WTC11 (cell line): ENCODE results near the gene ITPRIP. TPM values are rescaled to one million over a fixed set of nuclear protein-coding genes. Genes with fewer than 3 reads are reported as not detected.

ENCODE experiments used
- ATAC-seq: fragments of 200-7000 bp; cut with Tn5 transposase; 2 replicates; pipeline ENCODE4 v1.10.0; 2021; ENCODE audit warnings: mild to moderate bottlenecking, moderate library complexity
- CTCF ChIA-PET: fragments of 300-600 bp; sonication (Branson Sonifier 250); formaldehyde crosslinking; loops from one replicate; lab custom pipeline; 2021; ENCODE audit warnings: antibody characterized with exemption; lab: Charles Lee
- POLR2A ChIA-PET: fragments of 350-600 bp; sonication (Branson Sonifier 250); formaldehyde crosslinking; loops from one replicate; lab custom pipeline; 2021; ENCODE audit warnings: antibody characterized with exemption; lab: Charles Lee
- DNase-seq: peaks from one replicate; pipeline ENCODE4 v3.0.0; 2021; ENCODE audit warnings: low spot score
- H3K27ac Mint-ChIP-seq: 2 replicates; pipeline ENCODE4 v1.8.0; 2021; ENCODE audit warnings: mixed read lengths
- H3K27me3 Mint-ChIP-seq: 2 replicates; pipeline ENCODE4 v1.8.0; 2021; ENCODE audit warnings: low read depth, mild to moderate bottlenecking, moderate library complexity, mixed read lengths
- H3K36me3 Mint-ChIP-seq: 2 replicates; pipeline ENCODE4 v1.8.0; 2021; ENCODE audit warnings: mixed read lengths
- H3K4me1 Mint-ChIP-seq: 2 replicates; pipeline ENCODE4 v1.8.0; 2022; ENCODE audit warnings: mixed read lengths
- H3K4me3 Mint-ChIP-seq: 2 replicates; pipeline ENCODE4 v1.8.0; 2021; ENCODE audit warnings: mild to moderate bottlenecking, moderate library complexity, mixed read lengths
- H3K9me3 Mint-ChIP-seq: 2 replicates; pipeline ENCODE4 v1.8.0; 2021; ENCODE audit warnings: mixed read lengths
- ATF1 ChIP-seq: sonication (generic); formaldehyde crosslinking; IDR thresholded peaks from 2 replicates; pipeline ENCODE4 v1.8.1; 2023; ENCODE audit warnings: mild to moderate bottlenecking, moderate library complexity, missing genetic modification reagents
- E2F5 ChIP-seq: sonication (generic); formaldehyde crosslinking; IDR thresholded peaks from 2 replicates; pipeline ENCODE4 v1.8.1; 2022; ENCODE audit warnings: mild to moderate bottlenecking, moderate library complexity, missing genetic modification reagents
- EMX1 ChIP-seq: fragments of 250-450 bp; sonication (Bioruptor Pico); IDR thresholded peaks from 2 replicates; pipeline ENCODE4 v1.8.0; 2021; ENCODE audit warnings: mild to moderate bottlenecking
- FOXK1 ChIP-seq: sonication (generic); formaldehyde crosslinking; IDR thresholded peaks from 2 replicates; pipeline ENCODE4 v1.8.0; 2022; ENCODE audit warnings: mild to moderate bottlenecking, moderate library complexity, missing genetic modification reagents
- NFE2L1 ChIP-seq: sonication (generic); formaldehyde crosslinking; IDR thresholded peaks from 2 replicates; pipeline ENCODE4 v1.8.1; 2023; ENCODE audit warnings: missing genetic modification reagents
- NFYB ChIP-seq: sonication (generic); formaldehyde crosslinking; conservative IDR thresholded peaks from 2 replicates; pipeline ENCODE4 v1.8.0; 2022; ENCODE audit warnings: low read depth, missing genetic modification reagents
- PREB ChIP-seq: sonication (generic); formaldehyde crosslinking; IDR thresholded peaks from 2 replicates; pipeline ENCODE4 v1.8.1; 2022; ENCODE audit warnings: mild to moderate bottlenecking, missing genetic modification reagents, moderate library complexity, borderline replicate concordance
- RORB ChIP-seq: fragments of 250-450 bp; sonication (Bioruptor Pico); IDR thresholded peaks from 2 replicates; pipeline ENCODE4 v1.9.0; 2021; ENCODE audit warnings: mild to moderate bottlenecking
- SOX15 ChIP-seq: fragments of 250-450 bp; sonication (Bioruptor Pico); IDR thresholded peaks from 2 replicates; pipeline ENCODE4 v1.9.0; 2021; ENCODE audit warnings: mild to moderate bottlenecking
- TEAD1 ChIP-seq: sonication (generic); formaldehyde crosslinking; IDR thresholded peaks from 2 replicates; pipeline ENCODE4 v1.8.0; 2022; ENCODE audit warnings: mild to moderate bottlenecking, missing genetic modification reagents
- USF2 ChIP-seq: sonication (generic); formaldehyde crosslinking; IDR thresholded peaks from 2 replicates; pipeline ENCODE4 v1.8.1; 2023; ENCODE audit warnings: mild to moderate bottlenecking, missing genetic modification reagents, moderate library complexity
- ZNF263 ChIP-seq: sonication (generic); formaldehyde crosslinking; IDR thresholded peaks from 2 replicates; pipeline ENCODE4 v1.8.1; 2022; ENCODE audit warnings: low read depth, mild to moderate bottlenecking, moderate library complexity, missing genetic modification reagents
- ZNF532 ChIP-seq: fragments of 250-450 bp; sonication (Bioruptor Pico); IDR thresholded peaks from 2 replicates; pipeline ENCODE4 v1.9.0; 2021; ENCODE audit warnings: mild to moderate bottlenecking, borderline replicate concordance
- total RNA-seq: library from RNA; stranded (reverse); gene quantifications from 3 replicates; pipeline ENCODE4 v1.2.3, GENCODE V29; 2021
- TF ChIP-seq, protein P1 (sequence below): sonication (generic); formaldehyde crosslinking; IDR thresholded peaks from 2 replicates; pipeline ENCODE4 v1.8.0; 2023; ENCODE audit warnings: missing genetic modification reagents, mild to moderate bottlenecking, borderline replicate concordance
- TF ChIP-seq, protein P2 (sequence below): sonication (generic); formaldehyde crosslinking; IDR thresholded peaks from 2 replicates; pipeline ENCODE4 v1.8.1; 2022; ENCODE audit warnings: missing genetic modification reagents, borderline replicate concordance
- TF ChIP-seq, protein P3 (sequence below): fragments of 250-450 bp; sonication (Bioruptor Pico); conservative IDR thresholded peaks from 2 replicates; pipeline ENCODE4 v1.9.0; 2021; ENCODE audit warnings: mild to moderate bottlenecking
- TF ChIP-seq, protein P4 (sequence below): sonication (generic); formaldehyde crosslinking; IDR thresholded peaks from 2 replicates; pipeline ENCODE4 v1.8.1; 2023; ENCODE audit warnings: mild to moderate bottlenecking, moderate library complexity, missing genetic modification reagents
- TF ChIP-seq, protein P5 (sequence below): fragments of 250-450 bp; sonication (Bioruptor Pico); IDR thresholded peaks from 2 replicates; pipeline ENCODE4 v1.8.0; 2021; ENCODE audit warnings: mild to moderate bottlenecking

Gene ITPRIP
- total RNA-seq, 1 experiment from 2014 or later = 16.8 TPM

DNA sequence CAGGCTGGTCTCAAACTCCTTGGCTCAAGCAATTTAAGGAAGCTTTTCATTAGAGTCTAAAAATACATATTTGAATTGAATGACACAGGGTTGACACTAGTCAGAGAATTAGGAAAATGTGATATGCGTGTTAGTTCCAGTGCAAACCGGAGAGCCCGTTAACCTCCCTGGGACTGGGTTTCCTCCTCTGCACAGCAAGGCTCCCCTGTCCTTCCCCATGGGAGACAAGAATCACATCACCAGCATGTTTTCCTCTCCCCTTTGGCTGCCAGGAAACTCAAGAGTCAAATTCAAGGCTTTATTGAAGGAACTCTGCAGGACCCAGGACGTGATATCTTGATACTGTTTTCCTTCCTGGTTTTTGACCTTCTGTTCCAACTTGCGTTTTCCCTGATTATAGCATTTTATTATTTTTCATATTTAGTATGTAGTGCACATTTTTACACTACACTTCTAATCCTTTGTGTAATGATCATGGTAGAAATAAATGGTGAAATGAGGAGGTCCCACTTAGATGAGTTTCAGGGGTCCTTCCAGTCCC is 44.4 kb downstream of the ITPRIP start (continued):
- TF ChIP-seq, protein P1, sequence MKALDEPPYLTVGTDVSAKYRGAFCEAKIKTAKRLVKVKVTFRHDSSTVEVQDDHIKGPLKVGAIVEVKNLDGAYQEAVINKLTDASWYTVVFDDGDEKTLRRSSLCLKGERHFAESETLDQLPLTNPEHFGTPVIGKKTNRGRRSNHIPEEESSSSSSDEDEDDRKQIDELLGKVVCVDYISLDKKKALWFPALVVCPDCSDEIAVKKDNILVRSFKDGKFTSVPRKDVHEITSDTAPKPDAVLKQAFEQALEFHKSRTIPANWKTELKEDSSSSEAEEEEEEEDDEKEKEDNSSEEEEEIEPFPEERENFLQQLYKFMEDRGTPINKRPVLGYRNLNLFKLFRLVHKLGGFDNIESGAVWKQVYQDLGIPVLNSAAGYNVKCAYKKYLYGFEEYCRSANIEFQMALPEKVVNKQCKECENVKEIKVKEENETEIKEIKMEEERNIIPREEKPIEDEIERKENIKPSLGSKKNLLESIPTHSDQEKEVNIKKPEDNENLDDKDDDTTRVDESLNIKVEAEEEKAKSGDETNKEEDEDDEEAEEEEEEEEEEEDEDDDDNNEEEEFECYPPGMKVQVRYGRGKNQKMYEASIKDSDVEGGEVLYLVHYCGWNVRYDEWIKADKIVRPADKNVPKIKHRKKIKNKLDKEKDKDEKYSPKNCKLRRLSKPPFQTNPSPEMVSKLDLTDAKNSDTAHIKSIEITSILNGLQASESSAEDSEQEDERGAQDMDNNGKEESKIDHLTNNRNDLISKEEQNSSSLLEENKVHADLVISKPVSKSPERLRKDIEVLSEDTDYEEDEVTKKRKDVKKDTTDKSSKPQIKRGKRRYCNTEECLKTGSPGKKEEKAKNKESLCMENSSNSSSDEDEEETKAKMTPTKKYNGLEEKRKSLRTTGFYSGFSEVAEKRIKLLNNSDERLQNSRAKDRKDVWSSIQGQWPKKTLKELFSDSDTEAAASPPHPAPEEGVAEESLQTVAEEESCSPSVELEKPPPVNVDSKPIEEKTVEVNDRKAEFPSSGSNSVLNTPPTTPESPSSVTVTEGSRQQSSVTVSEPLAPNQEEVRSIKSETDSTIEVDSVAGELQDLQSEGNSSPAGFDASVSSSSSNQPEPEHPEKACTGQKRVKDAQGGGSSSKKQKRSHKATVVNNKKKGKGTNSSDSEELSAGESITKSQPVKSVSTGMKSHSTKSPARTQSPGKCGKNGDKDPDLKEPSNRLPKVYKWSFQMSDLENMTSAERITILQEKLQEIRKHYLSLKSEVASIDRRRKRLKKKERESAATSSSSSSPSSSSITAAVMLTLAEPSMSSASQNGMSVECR = no peak
- no peak for TF ChIP-seq E2F5 (CRISPR knock-in tag)
- no peak for TF ChIP-seq NFYB (CRISPR knock-in tag)
- TF ChIP-seq, protein P2, sequence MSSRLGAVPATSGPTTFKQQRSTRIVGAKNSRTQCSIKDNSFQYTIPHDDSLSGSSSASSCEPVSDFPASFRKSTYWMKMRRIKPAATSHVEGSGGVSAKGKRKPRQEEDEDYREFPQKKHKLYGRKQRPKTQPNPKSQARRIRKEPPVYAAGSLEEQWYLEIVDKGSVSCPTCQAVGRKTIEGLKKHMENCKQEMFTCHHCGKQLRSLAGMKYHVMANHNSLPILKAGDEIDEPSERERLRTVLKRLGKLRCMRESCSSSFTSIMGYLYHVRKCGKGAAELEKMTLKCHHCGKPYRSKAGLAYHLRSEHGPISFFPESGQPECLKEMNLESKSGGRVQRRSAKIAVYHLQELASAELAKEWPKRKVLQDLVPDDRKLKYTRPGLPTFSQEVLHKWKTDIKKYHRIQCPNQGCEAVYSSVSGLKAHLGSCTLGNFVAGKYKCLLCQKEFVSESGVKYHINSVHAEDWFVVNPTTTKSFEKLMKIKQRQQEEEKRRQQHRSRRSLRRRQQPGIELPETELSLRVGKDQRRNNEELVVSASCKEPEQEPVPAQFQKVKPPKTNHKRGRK (CRISPR knock-in tag) = no peak
- TF ChIP-seq RORB = no peak
- no peak for TF ChIP-seq ATF1
- TF ChIP-seq, protein P3, sequence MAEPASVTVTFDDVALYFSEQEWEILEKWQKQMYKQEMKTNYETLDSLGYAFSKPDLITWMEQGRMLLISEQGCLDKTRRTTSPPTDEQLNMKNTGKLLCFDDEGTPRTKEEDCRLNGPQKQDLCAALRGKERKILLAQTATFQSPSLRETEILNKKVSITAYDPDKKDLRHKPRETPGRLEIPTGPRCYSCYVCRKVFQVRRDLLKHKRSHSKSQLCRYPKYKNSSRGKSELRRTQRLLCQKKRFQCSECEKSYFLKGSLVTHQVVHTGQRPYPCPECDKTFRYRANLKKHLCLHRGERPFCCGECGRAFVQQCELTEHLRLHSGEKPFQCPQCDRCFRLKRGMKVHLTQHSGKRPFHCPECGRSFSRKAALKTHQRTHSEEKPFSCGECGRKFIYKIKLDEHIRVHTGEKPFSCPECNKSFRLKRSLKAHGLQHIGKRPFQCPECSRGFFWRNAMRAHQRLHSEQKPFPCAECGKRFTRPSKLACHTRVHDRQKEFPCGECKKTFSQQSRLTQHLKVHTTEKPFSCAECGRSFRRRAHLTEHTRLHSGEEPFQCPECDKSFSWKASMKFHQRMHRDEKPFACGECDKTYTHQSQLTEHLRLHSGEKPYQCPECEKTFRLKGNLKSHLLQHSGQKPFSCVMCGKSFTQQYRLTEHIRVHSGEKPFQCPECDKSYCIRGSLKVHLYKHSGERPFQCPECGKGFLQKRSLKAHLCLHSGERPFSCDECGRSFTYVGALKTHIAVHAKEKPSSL (CRISPR knock-in tag) = no peak
- TF ChIP-seq EMX1 = no peak
- TF ChIP-seq USF2 (CRISPR knock-in tag) = no peak
- no peak for TF ChIP-seq NFE2L1 (CRISPR knock-in tag)
- TF ChIP-seq ZNF263 (CRISPR knock-in tag) = no peak
- no peak for TF ChIP-seq FOXK1 (CRISPR knock-in tag)
- TF ChIP-seq SOX15 = no peak
- TF ChIP-seq, protein P4, sequence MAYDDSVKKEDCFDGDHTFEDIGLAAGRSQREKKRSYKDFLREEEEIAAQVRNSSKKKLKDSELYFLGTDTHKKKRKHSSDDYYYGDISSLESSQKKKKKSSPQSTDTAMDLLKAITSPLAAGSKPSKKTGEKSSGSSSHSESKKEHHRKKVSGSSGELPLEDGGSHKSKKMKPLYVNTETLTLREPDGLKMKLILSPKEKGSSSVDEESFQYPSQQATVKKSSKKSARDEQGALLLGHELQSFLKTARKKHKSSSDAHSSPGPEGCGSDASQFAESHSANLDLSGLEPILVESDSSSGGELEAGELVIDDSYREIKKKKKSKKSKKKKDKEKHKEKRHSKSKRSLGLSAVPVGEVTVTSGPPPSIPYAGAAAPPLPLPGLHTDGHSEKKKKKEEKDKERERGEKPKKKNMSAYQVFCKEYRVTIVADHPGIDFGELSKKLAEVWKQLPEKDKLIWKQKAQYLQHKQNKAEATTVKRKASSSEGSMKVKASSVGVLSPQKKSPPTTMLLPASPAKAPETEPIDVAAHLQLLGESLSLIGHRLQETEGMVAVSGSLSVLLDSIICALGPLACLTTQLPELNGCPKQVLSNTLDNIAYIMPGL (CRISPR knock-in tag) = no peak
- TF ChIP-seq TEAD1 (CRISPR knock-in tag) = no peak

GRCh38 chr10:104293011-104293410 is 45.3 kb downstream of the ITPRIP start:
- H3K4me1 Mint-ChIP-seq = peaks cover 29% of the 10 kb centered on the region
- H3K36me3 Mint-ChIP-seq = no peaks in the 10 kb centered on the region
- CTCF ChIA-PET = interaction anchor here (1.1 to 9.0 kb wide), 11 partner anchors 10 to 330 kb away, joined by 3 to 126 read pairs (median 9); partner anchors contain the start of genes CFAP58, GSTO2 and ITPRIP
- no peak overlapping the region for H3K4me3 Mint-ChIP-seq
- ATAC-seq (no peak), DNase-seq (no peak)
- H3K9me3 Mint-ChIP-seq = no peaks in the 10 kb centered on the region
- H3K27ac Mint-ChIP-seq = no peak overlapping the region
- POLR2A ChIA-PET = no interaction called here
- peaks cover 7% of the 10 kb centered on the region for H3K27me3 Mint-ChIP-seq
- TF ChIP-seq, protein P5, sequence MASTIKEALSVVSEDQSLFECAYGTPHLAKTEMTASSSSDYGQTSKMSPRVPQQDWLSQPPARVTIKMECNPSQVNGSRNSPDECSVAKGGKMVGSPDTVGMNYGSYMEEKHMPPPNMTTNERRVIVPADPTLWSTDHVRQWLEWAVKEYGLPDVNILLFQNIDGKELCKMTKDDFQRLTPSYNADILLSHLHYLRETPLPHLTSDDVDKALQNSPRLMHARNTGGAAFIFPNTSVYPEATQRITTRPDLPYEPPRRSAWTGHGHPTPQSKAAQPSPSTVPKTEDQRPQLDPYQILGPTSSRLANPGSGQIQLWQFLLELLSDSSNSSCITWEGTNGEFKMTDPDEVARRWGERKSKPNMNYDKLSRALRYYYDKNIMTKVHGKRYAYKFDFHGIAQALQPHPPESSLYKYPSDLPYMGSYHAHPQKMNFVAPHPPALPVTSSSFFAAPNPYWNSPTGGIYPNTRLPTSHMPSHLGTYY (CRISPR knock-in tag) = no peak
- no peak for TF ChIP-seq PREB
- TF ChIP-seq ZNF532 (CRISPR knock-in tag) = no peak
